Tibial nerve (tissue), 4 donors: ENCODE measurements around the gene UBE2L3. TPM values are rescaled to one million over a fixed set of nuclear protein-coding genes. Genes with fewer than 3 reads are reported as not detected.
"Not testable (repeated sequence)": the region's sequence is repeated elsewhere in the genome, so short reads cannot be mapped to it uniquely, and the experiment has no call there.

Experiments used
- DNase-seq, 2 donors: peaks; one replicate each; pipeline ENCODE4 v3.0.0-alpha.2; 2019; ENCODE audit warnings: low spot score in 2 of 2
- H3K27ac ChIP-seq, 4 donors: fragments of 200-600 bp; sonication (generic) in 3 of 4; one replicate each; pipeline ENCODE4 v1.5.1; 2017 to 2019; ENCODE audit warnings: mild to moderate bottlenecking in 1 of 4
- H3K27me3 ChIP-seq, 2 donors: fragments of 200-600 bp; sonication (generic) in 1 of 2; one replicate each; pipeline versions ENCODE4 v1.5.1 to v1.6.0; 2017 to 2019
- H3K36me3 ChIP-seq, 3 donors: fragments of 200-600 bp; sonication (generic); one replicate each; pipeline ENCODE4 v1.5.1; 2018 to 2019
- H3K4me1 ChIP-seq, 4 donors: fragments of 200-600 bp; sonication (generic) in 3 of 4; one replicate each; pipeline ENCODE4 v1.5.1; 2017 to 2019
- H3K4me3 ChIP-seq, 4 donors: fragments of 200-600 bp; sonication (generic) in 3 of 4; one replicate each; pipeline ENCODE4 v1.5.1; 2017 to 2019; ENCODE audit warnings: mild to moderate bottlenecking in 1 of 4, moderate library complexity in 1 of 4
- H3K9me3 ChIP-seq, 4 donors: fragments of 200-600 bp; sonication (generic) in 3 of 4; one replicate each; pipeline ENCODE4 v1.5.1; 2017 to 2019
- EP300 ChIP-seq, 2 donors: sonication (generic); formaldehyde crosslinking; IDR thresholded peaks; one replicate each; pipeline ENCODE4 v1.6.1; 2017; ENCODE audit warnings: antibody characterized with exemption in 2 of 2, mild to moderate bottlenecking in 1 of 2
- POLR2A ChIP-seq, 2 donors: fragments of 450-650 bp; IDR thresholded peaks; one replicate each; pipeline ENCODE4 v1.6.1; 2017; ENCODE audit warnings: antibody characterized with exemption in 2 of 2, mild to moderate bottlenecking in 2 of 2, moderate library complexity in 2 of 2
- WGBS, 2 donors: methylation state at CpG; one replicate each; pipeline ENCODE4 v1.1.5; 2018; 5-methylcytosine and 5-hydroxymethylcytosine counted together
- total RNA-seq, 4 donors: library from RNA; depleted of rRNA; stranded (reverse); fragments of >200 nt; gene quantifications; one replicate each; pipeline ENCODE4 v1.1.0, GENCODE V29; 2016
- TF ChIP-seq, protein P1 (sequence below), 5 experiments: fragments of 200-600 bp in 3 of 5; fragments of 450-650 bp in 2 of 5; sonication (generic) in 3 of 5; IDR thresholded peaks; one replicate each; pipeline ENCODE4 v1.5.1; 2016 to 2019; ENCODE audit warnings: antibody characterized with exemption in 5 of 5, mild to moderate bottlenecking in 3 of 5, moderate library complexity in 2 of 5

UBE2L3 gene
- total RNA-seq, 4 donors from 2014 or later, result 32.0 to 45.0 (median 37.8) TPM

DNA sequence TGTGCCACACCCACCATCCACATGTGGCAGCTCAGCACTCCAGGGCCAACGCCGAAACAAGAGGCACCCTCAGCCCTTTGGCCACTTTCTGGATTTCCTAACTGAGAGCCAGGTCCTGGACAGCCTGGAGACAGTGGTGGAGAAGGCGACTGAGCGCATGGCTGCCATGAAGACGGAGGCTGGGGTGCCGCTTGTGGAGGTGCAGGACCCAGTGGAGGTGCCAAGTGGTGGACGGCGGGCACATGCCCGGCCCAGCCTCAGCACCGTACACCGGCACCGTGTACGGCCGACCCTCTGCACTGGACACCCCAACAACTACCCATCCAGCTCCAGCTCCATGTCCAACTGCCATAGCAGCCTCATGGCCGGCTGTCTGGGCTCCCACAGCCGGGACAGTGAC is 66.6 kb downstream of the UBE2L3 start:
- H3K27ac ChIP-seq, result no peak overlapping the region

DNA sequence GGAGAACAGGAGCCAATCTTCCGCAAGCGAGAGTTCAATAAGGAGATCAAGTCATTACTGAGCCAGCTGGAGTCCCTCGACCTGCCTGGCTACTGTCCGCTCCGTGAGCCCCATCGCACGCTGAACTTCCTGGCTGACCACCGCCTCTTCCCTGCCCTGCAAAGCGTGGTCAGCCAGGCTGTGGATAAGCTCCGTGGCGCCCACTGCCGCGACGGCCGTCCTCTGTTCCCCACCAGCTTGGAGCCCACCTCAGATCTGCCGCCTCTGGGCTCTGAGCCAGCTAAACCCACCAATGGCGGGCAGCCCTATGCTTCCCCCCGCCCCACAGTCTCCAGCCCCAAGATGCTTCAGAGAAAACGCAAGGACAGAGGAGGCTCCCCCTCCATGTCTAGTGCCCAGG is 67.3 kb downstream of the UBE2L3 start:
- Histone ChIP-seq H3K36me3 (peaks cover 0 to 7% (median 0%) of the 10 kb centered on the region in 3 donors), H3K9me3 (no peaks in the 10 kb centered on the region), H3K4me1 (peaks cover 0 to 4% (median 0%) of the 10 kb centered on the region in 4 donors), H3K27me3 (no peaks in the 10 kb centered on the region), H3K27ac (no peak overlapping the region), H3K4me3 (no peak overlapping the region)
- TF ChIP-seq POLR2A (IDR thresholded peaks at IDR 0.05) (no peak), EP300 (IDR thresholded peaks at IDR 0.05) (no peak)
- TF ChIP-seq, protein P1, sequence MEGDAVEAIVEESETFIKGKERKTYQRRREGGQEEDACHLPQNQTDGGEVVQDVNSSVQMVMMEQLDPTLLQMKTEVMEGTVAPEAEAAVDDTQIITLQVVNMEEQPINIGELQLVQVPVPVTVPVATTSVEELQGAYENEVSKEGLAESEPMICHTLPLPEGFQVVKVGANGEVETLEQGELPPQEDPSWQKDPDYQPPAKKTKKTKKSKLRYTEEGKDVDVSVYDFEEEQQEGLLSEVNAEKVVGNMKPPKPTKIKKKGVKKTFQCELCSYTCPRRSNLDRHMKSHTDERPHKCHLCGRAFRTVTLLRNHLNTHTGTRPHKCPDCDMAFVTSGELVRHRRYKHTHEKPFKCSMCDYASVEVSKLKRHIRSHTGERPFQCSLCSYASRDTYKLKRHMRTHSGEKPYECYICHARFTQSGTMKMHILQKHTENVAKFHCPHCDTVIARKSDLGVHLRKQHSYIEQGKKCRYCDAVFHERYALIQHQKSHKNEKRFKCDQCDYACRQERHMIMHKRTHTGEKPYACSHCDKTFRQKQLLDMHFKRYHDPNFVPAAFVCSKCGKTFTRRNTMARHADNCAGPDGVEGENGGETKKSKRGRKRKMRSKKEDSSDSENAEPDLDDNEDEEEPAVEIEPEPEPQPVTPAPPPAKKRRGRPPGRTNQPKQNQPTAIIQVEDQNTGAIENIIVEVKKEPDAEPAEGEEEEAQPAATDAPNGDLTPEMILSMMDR (IDR thresholded peaks at IDR 0.05), result no peak
- 82 to 85% methylated on average over 19 of the region's 19 CpGs for whole genome bisulfite sequencing, 2 donors
- DNase-seq, result no peak

More for the DNA sequence above, 66.6 kb downstream of the UBE2L3 start:
- TF ChIP-seq POLR2A (IDR thresholded peaks at IDR 0.05) (no peak), EP300 (IDR thresholded peaks at IDR 0.05) (no peak)
- TF ChIP-seq, protein P1 (IDR thresholded peaks at IDR 0.05), result no peak
- Histone ChIP-seq H3K4me1 (peaks cover 0 to 8% (median under 1%) of the 10 kb centered on the region in 4 donors), H3K27me3 (no peaks in the 10 kb centered on the region), H3K36me3 (peaks cover 0 to 7% (median 0%) of the 10 kb centered on the region in 3 donors), H3K9me3 (no peaks in the 10 kb centered on the region), H3K4me3 (no peak overlapping the region)
- no peak for DNase-seq
- WGBS, 2 donors, result 94 to 96% methylated on average over 14 to 16 of the region's 16 CpGs

DNA sequence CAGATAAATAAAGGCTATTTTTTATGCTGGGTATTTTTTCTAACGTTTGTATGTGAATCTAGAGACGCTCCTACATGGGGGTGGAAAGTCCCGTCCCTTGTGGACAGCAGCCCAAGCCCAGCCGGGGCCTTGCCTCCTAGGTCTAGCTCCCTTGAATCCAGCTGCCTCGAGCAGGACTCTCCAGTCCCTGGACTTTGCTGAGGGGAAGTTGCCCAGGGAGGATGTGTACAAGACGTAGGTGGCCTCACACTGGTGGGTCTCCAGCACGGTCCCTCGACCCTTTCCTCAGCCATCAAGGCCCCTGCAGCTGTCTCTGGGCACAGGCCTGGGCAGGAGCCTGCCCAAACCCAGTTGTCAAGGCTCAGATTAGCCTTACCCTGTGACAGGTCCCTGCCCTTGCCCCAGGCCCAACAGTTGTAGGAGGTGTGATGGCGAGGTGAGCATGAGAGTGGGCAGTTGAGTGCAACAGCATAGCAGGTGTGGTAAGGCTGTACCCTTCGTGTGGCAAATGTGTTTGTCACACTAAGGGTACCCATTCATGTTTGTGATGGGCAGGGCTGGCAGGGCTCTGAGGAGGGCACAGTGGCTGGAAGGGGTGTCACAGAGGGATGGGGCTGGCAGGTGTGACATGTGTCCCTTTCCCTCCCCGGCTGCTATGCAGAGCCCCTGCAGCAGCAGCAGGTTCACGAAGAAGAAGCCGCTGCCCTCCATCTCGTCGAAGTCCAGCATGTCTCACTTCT is 68.4 kb downstream of the UBE2L3 start:
- TF ChIP-seq EP300 (IDR thresholded peaks at IDR 0.05), result no peak
- TF ChIP-seq, protein P1 (IDR thresholded peaks at IDR 0.05), result no peak
- no peak for TF ChIP-seq POLR2A (IDR thresholded peaks at IDR 0.05)
- Histone ChIP-seq H3K4me1 (peaks cover 0 to 1% (median 0%) of the 10 kb centered on the region in 4 donors), H3K36me3 (peaks cover 0 to 7% (median 0%) of the 10 kb centered on the region in 3 donors), H3K27ac (no peak overlapping the region), H3K4me3 (no peak overlapping the region), H3K27me3 (no peaks in the 10 kb centered on the region), H3K9me3 (no peaks in the 10 kb centered on the region)
- no peak for DNase-seq
- 80 to 84% methylated on average over 13 to 15 of the region's 15 CpGs for WGBS, 2 donors

DNA sequence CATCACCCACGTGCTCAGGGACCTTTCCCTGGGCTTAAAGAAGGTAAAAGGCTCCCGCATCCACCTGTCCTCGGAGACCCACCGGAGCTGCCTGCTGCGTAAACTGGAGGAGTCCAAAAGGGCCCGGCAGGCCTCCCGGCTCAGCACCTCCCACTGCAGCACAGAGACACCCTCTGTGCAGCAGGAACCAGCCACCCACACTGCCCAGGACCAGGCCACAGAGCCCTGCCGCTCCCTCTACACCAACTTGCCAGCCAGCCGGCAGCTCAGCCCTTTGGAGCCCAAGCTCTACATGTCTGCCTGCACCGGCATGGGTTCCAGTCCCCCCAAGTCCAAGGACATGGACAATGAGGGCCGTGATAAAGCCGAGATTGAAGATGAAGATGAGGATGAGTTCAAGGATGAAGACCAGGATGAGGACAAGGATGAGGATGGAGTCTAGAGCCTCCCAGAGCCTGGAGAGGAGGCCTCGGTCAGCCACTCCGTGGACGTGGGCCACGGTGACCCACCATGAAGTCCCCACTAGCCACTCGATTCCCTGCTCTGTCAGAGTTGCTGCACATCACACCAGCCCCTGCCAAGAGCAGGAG is 69.2 kb downstream of the UBE2L3 start:
- Histone ChIP-seq H3K27ac (no peak overlapping the region), H3K9me3 (no peaks in the 10 kb centered on the region), H3K4me3 (no peak overlapping the region), H3K27me3 (no peaks in the 10 kb centered on the region), H3K4me1 (peaks cover 0 to 9% (median 3%) of the 10 kb centered on the region in 4 donors), H3K36me3 (peaks cover 0 to 7% (median 0%) of the 10 kb centered on the region in 3 donors)
- TF ChIP-seq EP300 (IDR thresholded peaks at IDR 0.05) (no peak), POLR2A (IDR thresholded peaks at IDR 0.05) (no peak)
- TF ChIP-seq, protein P1 (IDR thresholded peaks at IDR 0.05), result no peak
- WGBS, 2 donors, result 83 to 91% methylated on average over 17 of the region's 17 CpGs
- no peak for DNase-seq

DNA sequence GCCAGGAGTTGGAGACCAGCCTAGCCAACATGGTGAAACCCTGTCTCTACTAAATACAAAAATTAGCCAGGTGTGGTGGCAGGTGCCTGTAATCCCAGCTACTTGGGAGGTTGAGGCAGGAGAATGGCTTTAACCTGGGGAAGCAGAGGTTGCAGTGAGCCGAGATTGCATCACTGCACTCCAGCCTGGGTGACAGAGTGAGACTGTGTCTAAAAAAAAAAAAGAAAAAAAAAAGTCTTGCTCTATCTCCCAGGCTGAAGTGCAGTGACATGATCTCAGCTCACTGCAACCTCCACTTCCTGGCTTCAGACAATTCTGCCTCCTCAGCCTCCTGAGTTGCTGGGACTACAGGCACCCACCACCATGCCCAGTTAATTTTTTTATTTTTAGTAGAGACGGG is 69.9 kb downstream of the UBE2L3 start:
- 87 to 97% methylated on average over 2 of the region's 2 CpGs for WGBS, 2 donors
- H3K36me3 ChIP-seq, result not testable (repeated sequence)

More for the DNA sequence above, 69.9 kb downstream of the UBE2L3 start:
- H3K27me3 ChIP-seq, H3K4me3 ChIP-seq, H3K9me3 ChIP-seq, H3K27ac ChIP-seq, DNase-seq: not testable (repeated sequence)
- peaks cover 0 to 11% (median 4%) of the 10 kb centered on the region in 4 donors for H3K4me1 ChIP-seq
